22Rv1 (cell line): ENCODE results near the gene OR2H2.

ENCODE experiments used
- CTCF ChIP-seq: fragments of 450-650 bp; IDR thresholded peaks from 2 replicates; pipeline ENCODE4 v1.5.1; 2017; ENCODE audit warnings: mild to moderate bottlenecking
- ZFX ChIP-seq: fragments of 450-650 bp; IDR thresholded peaks from 2 replicates; pipeline ENCODE4 v1.6.1; 2017; ENCODE audit warnings: antibody characterized with exemption, borderline replicate concordance

DNA sequence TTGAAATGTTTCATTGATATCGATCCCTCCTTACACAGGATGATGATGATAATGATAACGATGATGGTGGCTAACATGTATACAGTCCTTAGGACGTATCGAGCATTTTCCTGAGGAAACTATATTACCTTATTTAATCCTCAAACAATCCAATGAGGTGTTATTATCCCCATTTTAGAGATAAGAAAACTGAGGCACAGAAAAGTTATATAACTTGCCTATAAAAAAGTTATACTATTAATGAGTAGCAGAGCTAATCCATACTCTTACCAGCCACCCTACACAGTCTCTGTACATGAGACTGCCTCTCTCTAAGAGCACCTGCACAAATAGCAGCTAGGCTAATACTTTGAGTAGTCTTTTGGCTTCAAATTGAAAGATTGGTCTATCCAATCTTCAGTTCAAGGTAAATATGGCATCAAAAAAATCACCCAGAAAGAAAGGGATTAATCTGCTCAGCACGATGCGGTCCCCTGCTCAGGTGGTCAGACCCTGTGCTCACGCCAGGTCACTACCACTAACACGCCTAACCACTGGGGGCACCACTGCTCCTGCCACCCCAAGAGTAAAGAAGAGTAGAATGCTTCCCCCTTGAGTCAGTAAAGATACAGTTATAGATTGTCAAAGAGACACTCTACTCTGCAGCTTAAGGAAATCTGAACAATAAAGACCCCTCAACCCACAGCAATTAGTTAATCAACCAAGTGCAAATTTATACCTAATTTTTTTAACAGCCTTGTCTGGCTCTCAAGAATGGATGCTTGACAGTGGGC, 33.0 kb downstream of the OR2H2 start:
- TF ChIP-seq CTCF, result 0 out of 2 replicates have a peak, but pooled peaks have one; percentile 22
- no peak for TF ChIP-seq ZFX
